GM13977 (cell line): ENCODE data around the gene VPS37C.

Source experiments
- DNase-seq: peaks from one replicate; pipeline ENCODE4 v3.0.0; 2012; ENCODE audit warnings: low spot score
- CTCF ChIP-seq: IDR thresholded peaks from 2 replicates; pipeline ENCODE4 v1.5.1; 2012; ENCODE audit warnings: mild to moderate bottlenecking, control low read depth; ENCODE audit not compliant: insufficient read depth; ENCODE audit errors: extremely low read depth, missing control alignments
- in situ Hi-C: fragments of 300-500 bp; cut with MboI; formaldehyde crosslinking; loops from one replicate; pipeline ENCODE4 v1.12.0; 2022; ENCODE audit warnings: low sequenced_read_pairs, low pct_unique_long_range_greater_than_20kb, mixed read lengths, inconsistent platforms; ENCODE audit not compliant: unreplicated experiment

The VPS37C gene

GRCh38 chr11:61153593-61154095, 7.6 kb downstream of the VPS37C start:
- in situ Hi-C loops: no loop called here
- TF ChIP-seq CTCF: no peak
- no peak for DNase-seq

DNA sequence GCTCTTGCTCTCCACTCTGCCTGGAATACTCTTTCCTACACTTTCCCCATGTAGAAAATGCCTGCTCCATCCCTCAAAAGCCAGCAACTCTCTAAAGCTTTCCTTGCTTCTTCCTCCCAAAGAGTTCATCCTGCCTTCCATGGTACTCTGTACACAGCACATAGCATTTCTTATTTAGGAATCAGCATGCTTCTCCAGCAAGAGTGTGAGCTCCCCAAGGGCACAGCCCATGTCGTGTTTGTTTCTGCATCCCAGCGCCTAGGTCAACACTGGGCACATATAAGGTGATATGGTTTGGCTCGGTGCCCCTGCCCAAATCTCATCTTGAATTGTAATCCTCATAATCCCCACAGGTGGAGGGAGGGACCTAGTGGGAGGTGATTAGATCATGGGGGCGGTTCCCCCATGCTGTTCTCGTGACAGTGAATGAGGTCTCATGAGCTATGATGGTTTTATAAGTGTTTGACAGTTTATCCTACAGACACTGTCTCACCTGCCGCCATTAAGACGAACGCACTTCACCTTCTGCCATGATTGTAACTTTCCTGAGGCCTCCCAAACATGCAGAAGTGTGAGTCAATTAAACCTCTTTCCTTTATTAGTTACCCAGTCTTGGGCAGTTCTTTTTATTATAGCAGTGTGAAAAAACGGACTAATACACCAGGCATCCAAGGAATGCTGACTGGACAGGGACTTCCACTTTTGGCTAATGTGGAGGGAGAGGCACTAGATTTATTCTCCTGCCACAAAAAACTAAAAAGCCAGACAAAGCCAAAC, 8.2 kb downstream of the VPS37C start:
- no peak for TF ChIP-seq CTCF
- DNase-seq: no peak
- in situ Hi-C loops: no loop called here

DNA sequence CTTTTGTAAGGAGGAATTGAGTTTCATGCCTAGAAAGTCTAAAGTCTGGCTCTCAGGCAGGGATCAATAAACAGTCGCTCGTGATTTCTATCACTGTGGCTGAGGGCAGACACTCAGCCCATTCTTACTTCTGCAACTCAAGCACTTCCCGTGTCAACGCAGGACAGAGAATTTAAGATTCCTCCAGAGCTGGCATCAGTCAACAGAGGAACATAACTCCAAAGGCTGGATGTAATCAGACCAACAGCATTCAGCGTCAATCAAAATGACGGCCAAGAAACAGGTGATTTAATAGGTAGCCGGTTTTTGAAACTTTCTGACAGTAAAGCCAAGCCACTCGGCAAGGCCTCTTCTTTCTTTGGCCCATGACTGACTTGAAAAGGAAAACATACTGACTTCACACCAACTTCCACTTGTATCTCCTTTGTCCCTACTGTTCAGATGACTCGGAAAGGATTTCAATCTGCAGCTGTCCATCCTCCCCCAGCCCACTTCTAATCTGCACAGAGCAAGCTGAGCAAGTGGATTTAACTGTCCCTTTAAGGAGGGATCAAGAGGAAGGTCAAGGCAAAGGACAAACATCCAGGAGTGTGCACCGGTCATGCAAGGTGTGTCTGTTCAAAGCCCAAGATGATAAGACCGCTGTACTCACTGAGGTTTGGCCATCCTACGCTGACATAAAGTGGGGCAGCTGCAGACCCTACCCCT, 9.5 kb downstream of the VPS37C start:
- no peak for DNase-seq
- TF ChIP-seq CTCF: no peak
- in situ Hi-C loops: no loop called here

DNA sequence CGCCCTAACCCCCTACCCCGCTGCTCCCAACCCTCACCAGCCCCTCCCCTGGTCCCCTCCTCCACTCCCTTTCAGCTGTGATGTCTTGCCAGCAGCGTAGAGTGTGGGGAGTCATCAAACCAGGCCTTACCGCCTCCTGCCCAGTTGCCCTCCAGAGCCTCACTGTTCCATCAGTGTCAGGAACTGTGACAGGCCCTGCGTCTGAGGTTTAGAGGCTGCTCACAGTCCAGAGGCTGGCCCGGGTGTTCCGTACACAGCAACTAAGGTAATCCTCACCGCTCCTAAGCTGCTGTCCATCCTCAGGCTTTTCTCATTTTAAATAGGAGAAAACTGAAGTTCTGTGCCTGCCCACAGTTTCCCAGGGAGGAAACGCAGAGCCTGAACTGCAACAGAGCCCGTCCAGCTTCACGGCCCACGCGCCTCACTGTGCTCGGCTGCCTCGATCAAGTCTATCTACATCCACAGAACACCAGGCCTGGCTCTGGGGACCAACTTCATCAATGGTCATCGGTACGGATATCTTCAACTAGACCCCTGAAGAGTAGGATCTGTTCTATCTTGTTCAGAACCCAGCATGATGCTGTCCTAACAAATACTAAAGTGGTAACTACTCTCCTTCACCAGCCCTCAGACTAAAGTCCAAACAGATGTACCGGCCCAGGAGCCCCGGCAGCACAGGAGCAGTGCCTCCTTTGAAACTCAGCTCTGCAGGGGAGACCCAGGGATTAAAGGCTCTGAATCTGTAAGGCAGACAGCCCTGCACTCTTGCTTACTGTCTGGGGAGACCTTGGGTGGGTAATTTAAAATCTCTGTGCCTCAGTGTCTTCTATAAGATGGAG, 10.3 kb downstream of the VPS37C start:
- DNase-seq: no peak
- no peak for TF ChIP-seq CTCF
- in situ Hi-C loops: no loop called here

GRCh38 chr11:61149624-61150615, 11.3 kb downstream of the VPS37C start:
- in situ Hi-C loops: no loop called here
- no peak for TF ChIP-seq CTCF
- DNase-seq: no peak
